IPS-NIHi11 (cell line): Measurements from ENCODE around the gene HPCAL4.

ENCODE experiments used
- DNase-seq: peaks from one replicate; pipeline ENCODE4 v3.0.0; 2012; ENCODE audit warnings: mixed read lengths, low spot score

The HPCAL4 gene

GRCh38 chr1:39649636-39650185 lies 41.5 kb downstream of the HPCAL4 start:
- no peak for DNase-seq

DNA sequence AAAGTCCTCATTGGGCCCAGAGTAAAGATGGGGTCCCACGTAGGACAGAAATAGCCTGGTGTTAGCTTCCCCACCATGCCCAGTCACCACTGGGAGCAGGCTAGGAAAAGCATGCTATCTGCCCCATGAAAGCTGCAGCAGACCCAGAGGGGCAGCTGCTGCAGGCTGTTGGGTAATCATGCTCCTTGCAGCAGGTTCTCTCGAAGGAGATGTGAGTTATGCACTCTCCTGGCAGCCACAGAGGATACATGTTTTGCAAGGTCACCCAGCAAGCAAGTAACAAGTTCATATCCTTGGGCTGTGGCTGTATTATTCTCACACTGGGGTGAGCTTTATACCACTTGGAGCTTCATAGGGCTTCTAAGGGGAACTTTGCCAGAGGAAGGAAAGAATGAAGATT lies 42.7 kb downstream of the HPCAL4 start:
- no peak for DNase-seq

DNA sequence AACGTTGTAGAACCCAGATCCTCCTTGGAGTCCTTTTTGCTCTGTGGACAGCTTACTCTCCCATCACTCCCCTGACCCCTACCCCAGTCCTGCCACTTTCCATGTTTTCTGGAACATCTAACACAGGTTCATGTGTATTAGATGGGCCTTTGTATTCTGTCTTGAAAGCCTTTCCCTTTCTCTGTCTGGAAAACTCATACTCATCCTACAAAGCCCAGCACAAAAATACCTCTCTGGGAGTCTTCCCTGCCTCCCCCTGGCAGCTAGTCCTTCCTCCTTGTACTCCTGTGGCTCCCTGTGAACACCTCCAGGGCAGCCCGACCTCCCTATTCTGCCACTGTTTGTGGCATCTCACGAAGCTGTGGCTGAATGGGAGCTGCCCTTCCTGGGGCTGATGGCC lies 44.0 kb downstream of the HPCAL4 start:
- no peak for DNase-seq

GRCh38 chr1:39646232-39647081 lies 44.8 kb downstream of the HPCAL4 start:
- peak; percentile 46 for DNase-seq

DNA sequence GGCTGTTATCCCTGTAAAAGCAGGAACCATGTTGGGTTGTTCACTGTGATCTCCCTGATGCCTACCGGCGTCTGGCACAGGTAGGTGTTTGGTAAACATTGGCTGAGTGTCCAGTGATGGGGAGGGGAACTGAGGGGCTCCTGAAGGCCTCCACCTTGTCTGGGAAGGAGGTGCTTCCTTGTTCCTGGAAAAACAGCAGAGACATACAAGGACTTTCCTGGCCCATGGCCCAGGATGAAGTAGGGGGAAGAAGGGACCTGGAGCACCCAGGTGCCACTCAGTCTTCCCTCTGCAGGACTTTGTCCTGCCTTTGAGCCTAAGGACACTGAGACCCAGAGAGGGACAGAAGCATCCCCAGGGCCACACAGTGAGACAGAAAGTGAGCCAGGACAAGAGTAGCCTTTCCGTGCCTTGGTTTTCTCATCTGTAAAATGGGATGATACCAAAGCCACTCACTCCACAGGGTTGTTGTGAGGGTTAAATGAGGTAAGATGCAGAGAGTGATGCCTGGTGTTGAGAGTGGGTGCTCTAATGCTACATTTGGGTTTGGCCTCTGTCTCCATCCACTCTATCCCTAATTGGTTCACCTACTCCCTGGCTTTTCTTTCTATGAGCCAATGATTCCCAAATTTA lies 45.7 kb downstream of the HPCAL4 start:
- DNase-seq: no peak

DNA sequence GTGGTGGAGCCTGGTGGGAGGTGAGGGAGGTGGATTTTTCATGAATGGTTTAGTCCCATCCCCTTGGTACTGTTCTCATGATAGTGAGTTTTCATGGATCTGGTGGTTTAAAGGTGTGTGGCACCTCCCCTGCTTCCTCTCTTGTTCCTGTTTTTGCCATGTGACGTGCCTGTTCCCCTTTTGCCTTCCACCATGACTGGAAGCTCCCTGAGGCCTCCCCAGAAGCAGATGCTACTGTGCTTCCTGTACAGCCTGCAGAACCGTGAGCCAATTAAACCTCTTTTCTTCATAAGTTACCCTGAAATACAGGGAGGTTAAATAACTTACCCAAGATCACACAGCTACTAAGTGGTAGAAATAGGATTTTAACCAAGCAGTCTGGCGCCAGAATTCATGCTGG lies 47.5 kb downstream of the HPCAL4 start:
- DNase-seq: no peak

DNA sequence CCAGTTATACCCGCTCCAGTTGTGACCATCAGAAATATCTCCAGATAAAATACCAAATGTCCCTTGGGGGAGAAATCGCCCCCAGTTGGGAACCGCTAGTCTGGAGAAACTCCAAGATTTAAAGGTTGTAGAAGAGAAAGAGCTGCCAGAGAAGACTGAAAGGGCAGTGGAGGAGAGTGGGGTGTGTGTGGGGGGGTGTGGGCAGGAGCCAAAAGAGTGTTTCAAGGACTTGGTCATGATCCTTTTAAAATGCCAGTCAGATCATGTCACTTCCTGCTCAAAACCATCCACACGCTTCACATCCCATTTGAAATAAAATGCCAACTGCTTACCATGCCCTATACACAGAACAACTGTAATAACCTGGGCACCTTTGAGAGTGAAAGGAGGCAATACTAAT lies 48.4 kb downstream of the HPCAL4 start:
- no peak for DNase-seq

GRCh38 chr1:39640861-39641260 lies 50.4 kb downstream of the HPCAL4 start:
- DNase-seq: no peak

DNA sequence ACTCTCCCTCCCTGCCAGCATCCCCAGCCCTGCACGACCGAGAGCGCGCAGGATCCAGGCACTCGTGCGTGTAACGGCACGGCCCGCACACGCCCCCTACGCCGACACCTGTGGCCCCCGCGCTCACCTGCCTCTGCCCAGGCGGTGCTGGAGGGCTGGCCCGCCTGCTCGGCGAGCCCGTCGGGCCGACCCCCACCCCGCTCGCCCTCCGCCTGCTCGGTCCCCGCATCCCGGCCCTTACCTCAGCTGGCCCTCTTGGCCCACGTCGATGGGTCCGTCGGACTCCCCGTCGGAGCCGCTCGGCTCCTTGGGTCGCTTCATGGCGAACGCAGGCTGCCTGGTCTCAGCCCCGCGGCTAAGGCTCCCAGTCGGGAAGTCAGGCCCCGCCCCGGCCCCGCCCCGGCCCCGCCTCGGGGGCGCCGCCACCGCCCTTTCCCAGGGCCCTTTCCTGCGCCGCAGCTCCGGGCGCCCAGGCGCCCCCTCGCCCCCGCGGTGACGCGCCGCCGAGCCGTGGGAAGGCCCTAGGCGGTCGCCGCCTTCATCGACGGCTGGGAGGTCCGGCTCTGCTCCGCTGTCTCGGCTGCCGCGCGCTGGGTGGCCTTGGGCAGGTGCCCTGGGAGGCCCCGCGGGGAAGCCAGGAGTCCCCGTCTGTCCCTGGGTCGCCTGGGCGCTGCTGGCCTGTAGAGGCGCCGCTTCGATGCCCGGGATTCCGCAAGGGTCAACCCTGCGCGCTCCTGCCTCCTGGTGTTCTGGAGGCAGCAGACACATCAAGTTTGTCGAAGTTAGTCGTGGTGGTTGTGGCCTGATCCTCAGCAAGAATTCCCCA lies 51.7 kb downstream of the HPCAL4 start, which contains the start of gene HEYL:
Gene HEYL (minus strand): TSS at position 339 of the 826 bp plus-strand sequence. CDS start 18 bp downstream, at position 321.
- DNase-seq: peak; percentile 91

- DNase-seq: no peak
Observed at GRCh38 chr1:39638965-39639304, 52.3 kb downstream of the HPCAL4 start.

DNA sequence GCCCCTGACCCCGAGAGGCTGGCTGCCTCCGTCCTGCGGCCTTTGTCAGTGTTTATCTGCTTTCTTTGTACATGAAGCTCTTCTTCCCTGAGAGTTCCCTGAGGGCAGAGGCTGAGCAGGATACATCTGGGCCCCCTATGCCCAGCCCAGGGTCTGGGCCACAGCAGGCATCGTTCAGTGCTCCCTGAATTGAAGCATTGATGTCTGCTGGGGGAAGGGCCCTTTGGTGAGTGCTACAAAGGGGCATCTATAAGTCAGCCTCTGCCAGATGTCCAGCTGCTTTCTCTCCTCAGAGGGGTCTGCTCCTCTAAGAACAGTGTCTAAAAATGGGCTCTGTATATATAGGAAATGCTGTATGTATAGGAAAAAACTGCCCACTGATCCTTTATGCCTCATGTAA lies 53.9 kb downstream of the HPCAL4 start:
- no peak for DNase-seq

GRCh38 chr1:39635871-39636210 lies 55.4 kb downstream of the HPCAL4 start:
- no peak for DNase-seq

GRCh38 chr1:39635205-39635870 lies 55.9 kb downstream of the HPCAL4 start:
- no peak for DNase-seq

DNA sequence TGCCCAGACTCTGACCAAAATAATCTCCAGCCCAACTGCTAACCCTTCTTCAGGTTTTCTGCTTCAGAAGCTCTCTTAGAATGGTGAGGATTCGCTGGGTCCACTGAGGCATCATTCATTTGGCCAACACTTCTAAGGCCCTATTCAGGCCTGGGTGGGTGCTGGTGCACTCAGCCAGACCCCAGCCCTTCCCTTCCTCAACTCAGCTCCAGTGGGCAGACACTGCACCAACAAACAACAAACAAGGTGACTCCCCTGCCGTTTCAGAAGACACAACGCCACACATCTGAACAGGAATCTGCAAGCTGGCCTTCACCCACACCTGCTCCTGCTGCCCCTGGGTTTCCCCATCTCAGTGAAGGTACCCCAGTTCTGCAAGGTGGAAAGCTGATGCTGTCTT lies 57.8 kb downstream of the HPCAL4 start:
- DNase-seq: no peak

DNA sequence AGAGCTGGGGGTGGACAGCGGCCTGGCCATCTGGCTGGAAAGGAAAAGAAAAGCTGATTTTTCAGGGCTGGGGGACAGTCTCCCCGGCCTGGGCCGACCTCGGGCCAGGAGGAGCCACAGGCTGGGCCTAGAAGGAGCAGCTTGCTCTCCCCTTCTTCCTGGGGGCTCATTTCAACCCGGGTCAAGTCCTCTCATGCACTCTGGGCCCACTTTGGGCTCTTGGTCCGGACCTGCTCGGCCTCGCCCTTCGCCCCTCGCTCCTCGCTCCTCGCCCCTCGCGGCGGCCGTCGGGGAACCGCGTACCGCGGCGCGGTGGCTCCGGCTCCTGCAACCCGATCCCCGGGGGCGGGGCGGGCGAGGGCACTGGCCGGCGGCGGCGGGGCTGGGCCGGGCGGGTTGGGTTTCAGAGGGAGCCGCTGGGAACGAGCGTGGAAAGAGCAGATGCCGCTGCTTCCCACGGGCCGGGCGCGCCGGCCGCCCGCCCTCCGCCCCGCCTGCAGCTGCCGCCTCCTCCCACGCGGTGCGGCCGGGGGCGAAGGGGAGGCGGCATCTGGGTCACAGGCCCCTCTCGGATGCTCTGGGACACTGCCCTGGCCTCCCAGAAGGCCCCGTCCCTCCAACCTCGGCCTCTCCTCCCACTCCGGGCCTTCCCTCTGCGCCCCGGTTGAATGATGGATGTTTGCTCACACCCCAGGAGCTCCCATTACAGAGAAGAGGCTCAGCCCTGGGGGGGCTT lies 58.4 kb downstream of the HPCAL4 start:
- DNase-seq: peak; percentile 91

DNA sequence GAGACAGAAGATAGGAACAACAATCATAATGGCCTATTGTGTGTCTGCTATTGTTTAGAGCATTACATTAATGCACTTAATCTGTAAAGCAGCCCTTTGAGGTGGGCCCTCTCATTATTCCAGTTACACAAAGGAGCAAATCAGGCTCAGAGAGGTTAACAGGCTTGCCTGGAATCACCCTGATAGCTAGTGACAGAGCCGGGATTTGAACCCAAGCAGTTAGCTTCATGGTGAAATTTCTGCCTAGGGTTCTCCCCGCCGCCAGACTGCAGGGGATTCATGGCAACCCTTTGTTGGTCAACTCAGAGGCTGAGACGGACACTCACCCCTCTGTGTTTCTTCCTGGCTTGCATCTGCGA lies 58.9 kb downstream of the HPCAL4 start:
- no peak for DNase-seq

DNA sequence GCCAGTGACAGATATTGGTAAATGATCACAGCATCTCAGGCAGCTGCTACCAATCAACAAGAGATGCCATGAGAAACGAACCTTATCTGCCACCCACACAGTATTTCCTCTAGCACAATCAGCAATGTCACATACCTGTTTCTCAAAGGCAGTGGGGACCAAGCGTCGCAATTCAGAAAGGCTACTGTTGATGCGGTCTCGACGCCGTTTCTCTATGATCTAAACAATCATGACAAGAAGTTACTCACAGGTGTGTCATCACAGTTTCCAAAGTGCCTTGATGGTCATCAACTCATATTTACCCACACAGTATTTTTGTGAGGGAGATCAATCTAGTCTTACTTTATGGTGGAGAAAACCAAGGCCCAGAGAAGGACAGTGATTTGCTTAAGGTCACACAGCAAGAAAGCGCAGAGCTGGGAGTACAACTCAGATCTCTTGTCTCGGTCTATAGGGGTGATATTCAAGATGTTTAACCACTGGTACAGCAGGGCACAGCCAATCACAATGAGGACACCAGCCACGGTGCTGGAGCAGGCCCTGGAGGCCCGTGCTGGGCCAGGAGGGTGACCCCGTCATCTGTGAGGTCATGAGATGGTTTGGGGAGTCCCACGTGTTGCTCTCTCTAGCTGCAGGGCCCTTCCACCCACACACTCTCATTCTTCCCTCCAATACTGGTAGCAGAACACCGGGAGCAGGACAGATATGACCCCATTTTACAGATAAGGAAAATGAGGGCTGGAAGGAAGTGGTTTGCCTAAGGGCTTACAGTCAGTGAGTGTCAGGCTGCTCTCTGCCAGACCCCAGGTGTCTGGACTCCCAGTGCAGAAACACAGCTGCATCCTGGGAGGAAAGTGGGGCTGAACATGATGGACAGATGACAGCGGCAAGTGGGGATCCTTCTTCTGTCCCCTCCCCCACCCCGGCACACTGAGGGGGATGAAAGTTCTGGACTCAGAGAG lies 59.6 kb downstream of the HPCAL4 start:
- no peak for DNase-seq

- no peak for DNase-seq
Observed at GRCh38 chr1:39628807-39629350, 62.4 kb downstream of the HPCAL4 start.
